DMS153 treated with DMSO at 0.1 percent for 48 hours (cell line): ENCODE results near the gene LIPA.
A peak's percentile ranks its signal among the peaks of the same experiment; 100 is the strongest.
"Not testable (repeated sequence)": the region's sequence is repeated elsewhere in the genome, so short reads cannot be mapped to it uniquely, and the experiment has no call there.

Source experiments
- DNase-seq: peaks from one replicate; lab custom pipeline; 2025; ENCODE audit not compliant: unreplicated experiment; lab: John Stamatoyannopoulos, UW

Gene LIPA

DNA sequence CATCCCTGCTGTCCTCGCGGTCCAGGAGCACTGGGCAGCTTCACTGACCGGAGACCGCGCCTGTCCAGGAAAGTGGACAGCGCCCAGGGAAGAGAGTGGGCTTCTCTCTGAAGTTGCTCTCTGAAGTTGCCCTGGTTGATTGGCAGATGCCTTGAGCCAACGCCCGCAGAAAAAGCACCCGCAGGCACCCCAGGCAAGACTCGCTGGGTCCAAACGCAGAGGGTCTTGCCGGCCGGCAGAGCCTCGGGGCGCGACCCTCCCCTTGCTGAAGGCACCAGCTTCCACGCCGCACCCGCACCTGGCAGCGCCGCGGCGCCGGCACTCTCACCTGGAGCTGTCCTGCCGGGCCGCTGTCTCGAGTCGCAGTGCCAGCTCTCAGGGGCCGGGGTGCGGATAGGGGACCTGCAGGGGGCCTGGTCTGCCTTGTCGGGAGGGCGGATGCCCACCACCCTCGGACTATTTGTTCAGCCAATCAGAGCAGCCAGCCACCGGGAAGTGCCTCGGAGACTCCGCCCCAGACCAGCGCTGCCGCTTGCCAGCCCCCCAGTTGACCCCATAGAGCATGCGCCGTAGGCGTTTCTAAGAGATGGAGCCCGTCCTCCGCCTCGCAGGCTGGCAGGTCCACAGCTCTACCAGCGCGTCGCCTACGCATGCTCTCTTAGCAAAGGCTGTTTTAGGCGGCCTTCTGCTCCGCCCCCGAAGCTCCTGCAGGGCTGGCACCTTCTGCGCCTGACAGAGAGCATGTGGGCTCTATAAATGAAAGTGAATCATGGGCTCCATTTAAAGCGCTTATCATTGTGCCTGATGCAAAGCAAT lies at the start of gene LIPA:
LIPA (minus strand) TSS at position 367 of the 816 bp plus-strand sequence. CDS start 4,127 bp downstream, outside the sequence.
- DNase-seq = peak; percentile 92

GRCh38 chr10:89301232-89301631 lies 49.7 kb upstream of the LIPA start:
- DNase-seq = no peak

DNA sequence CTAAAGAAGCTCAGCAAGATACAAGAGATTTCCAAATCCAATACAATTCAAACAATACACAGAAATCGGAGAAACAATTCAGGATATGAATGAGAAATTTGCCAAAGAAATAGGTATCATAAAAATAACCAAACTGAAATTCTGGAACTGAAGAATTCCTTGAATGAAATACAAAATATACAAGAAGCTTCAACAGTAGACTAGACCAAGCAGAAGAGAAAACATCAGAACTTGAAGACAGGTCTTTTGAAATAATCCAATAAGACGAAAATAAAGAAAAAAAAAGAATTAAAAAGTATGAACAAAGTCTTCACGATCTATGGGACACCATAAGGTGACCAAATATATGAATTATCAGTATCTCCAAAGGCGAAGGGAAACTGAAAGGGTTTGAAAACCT lies 47.5 kb upstream of the LIPA start:
- DNase-seq = no peak

DNA sequence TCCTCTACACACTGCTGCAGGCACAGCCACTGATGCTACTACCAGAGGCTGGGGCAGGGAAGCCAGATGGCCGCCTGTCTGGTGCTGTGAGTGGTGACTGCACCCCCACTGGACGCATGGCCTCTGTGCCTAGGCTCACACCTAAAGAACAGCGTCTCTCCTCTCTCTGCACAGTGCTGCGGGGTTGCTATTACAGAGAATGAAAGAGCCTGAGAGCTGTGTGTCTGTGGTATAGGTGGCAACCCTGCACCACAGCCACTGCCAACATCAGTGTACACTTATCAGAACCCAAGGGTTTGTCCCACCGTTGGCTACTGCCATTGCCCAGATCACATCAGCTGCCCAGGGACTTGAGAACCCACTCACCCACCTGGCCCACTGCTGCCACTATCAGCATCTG lies 46.2 kb upstream of the LIPA start:
- DNase-seq = no peak

DNA sequence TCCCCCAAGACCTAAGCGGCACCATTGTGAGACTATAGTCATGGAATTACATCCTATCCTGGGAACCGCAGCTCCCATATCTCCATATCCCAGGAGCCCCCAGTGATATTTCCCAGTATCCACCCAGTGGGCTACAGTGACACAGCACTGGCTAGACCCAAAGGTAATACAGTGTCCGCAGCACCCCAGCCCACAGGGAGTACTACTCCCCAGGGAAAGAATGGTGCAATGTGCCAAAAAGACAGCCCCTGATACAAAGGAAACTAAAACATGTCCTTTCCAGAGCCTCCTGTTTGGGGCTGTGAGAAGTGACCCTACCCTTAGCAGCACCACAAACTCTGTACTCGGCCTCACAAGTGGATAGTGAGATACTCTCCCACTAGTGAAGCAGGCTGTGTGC lies 45.8 kb upstream of the LIPA start:
- no peak for DNase-seq

- DNase-seq = no peak
These were observed 44.7 kb upstream of the LIPA start for GRCh38 chr10:89296220-89296648.

GRCh38 chr10:89295597-89295996 lies 44.0 kb upstream of the LIPA start:
- no peak for DNase-seq

DNA sequence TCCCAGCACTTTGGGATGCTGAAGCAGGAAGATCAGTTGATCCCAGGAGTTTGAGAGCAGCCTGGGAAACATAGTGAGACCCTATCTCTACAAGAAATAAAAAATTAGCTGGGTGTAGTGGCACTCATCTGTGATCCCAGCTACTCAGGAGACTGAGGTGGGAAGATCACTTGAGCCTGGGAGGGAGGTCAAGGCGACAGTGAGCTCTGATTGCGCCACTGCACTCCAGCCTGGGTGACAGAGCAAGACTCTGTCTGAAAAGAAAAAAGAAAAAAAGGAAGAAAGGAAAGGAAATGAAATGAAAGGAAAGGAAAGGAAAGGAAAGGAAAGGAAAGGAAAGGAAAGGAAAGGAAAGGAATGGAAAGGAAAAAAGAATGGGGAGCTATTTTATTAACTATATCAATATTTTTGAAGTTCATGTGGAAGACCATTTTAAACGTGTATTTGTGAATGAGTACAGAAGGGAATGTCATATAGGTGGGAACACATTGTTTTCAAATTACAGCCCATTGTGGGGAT lies 43.2 kb upstream of the LIPA start:
- no peak for DNase-seq

GRCh38 chr10:89285303-89285702 lies 33.7 kb upstream of the LIPA start:
- DNase-seq = not testable (repeated sequence)

DNA sequence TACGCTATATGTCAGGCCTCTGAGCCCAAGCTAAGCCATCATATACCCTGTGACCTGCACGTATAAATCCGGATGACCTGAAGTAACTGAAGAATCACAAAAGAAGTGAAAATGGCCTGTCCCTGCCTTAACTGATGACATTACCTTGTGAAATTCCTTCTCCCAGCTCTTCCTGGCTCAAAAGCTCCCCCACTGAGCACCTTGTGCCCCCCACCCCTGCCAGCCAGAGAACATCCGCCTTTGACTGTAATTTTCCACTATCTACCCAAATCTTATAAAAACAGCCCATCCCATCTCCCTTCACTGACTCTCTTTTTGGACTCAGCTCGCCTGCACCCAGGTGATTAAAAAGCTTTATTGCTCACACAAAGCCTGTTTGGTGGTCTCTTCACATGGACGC lies 33.1 kb upstream of the LIPA start:
- not testable (repeated sequence) for DNase-seq

DNA sequence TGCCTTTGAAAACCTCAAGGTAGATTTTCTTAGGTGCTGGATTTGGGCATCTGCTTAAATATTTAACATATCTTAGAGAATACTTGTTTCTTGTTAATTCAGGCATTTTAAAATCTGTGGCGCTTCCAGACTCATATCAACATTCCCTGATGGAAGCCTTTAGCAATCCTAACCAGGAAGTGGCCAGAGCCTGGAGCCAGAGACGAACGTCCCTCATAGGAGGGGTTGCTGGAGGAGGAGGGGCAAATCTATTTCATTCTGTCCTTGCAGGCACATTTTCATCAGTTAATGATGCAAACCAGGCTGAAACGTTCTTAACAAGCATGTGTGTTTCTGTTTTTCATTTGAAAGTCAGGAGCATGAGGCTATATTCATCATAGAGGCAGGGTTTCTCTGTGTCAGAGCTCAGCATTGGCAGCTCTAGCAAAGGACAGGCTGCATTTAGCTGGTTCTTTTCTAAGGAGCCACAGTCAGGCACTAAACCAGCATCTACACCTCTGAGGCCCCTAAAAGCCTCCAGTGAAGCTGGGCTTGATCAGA lies 32.4 kb upstream of the LIPA start:
- peak; percentile 75 for DNase-seq

DNA sequence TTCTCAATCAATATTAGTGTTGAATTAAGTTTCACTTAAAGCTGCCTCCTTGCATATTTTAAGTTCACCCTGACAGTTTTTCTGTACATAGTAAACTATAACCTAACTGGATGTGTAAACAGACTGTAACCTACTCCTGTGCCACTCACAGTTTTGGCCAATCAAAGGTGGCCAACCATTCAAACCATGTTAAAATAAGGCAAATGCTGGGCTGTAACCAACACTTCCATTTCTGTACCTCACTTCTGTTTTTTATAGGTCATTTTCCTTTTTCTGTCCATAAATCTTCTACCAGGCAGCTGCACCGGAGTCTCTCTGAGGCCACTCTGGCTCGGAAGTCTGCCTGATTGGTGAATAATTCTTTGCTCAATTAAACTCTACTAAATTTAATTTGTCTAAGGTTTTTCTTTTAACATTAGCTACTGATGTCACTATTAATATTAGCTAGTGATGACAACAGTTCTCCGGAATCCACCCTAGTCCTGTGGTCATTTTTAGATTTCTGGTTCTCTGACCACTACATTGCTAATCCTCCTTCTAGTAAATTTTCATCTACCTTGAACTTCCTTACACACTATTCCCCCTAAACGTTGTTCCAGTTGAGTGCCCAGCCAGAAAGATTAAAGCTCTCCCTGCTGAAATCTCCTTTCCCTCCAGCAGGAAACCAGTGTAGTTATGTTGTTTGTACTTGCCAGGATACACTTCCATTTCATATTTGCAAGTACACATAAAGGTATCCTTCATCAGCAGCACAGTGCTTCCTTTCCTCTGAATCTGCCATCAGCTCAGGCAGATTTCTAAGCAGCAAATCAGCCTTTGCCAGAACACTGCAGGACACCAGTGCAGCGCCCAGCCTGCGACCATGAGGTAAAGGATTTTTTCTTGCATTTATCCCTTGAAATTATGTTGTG lies 31.7 kb upstream of the LIPA start:
- DNase-seq = peak; percentile 75

GRCh38 chr10:89281606-89282395 lies 30.2 kb upstream of the LIPA start:
- no peak for DNase-seq

- DNase-seq = no peak
These were observed 28.9 kb upstream of the LIPA start for GRCh38 chr10:89280508-89280907.

GRCh38 chr10:89279421-89279869 lies 27.9 kb upstream of the LIPA start:
- no peak for DNase-seq

- no peak for DNase-seq
These were observed 27.4 kb upstream of the LIPA start for GRCh38 chr10:89278900-89279392.

- DNase-seq = no peak
These were observed 26.5 kb upstream of the LIPA start for GRCh38 chr10:89278034-89278535.

GRCh38 chr10:89275383-89275782 lies 23.8 kb upstream of the LIPA start:
- DNase-seq = no peak

DNA sequence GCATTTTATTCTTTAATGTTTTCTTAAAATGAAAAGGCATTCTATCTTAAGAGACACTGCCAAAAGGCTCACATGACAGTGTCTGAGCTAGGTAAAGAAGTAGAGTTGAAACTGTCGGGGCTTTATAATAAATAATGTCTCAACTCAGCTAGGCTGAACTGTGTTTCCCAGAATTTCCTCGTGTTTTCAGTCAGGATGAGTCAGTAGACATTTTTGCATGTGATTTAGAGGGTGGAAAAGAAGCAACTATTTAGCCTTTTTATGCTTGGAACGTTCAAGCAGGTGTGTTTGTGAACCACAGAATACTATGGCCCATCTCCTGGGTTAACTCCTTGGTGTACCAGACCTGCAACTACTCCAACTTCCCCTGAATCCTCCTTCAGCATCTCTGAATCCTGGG lies 23.4 kb upstream of the LIPA start:
- no peak for DNase-seq

DNA sequence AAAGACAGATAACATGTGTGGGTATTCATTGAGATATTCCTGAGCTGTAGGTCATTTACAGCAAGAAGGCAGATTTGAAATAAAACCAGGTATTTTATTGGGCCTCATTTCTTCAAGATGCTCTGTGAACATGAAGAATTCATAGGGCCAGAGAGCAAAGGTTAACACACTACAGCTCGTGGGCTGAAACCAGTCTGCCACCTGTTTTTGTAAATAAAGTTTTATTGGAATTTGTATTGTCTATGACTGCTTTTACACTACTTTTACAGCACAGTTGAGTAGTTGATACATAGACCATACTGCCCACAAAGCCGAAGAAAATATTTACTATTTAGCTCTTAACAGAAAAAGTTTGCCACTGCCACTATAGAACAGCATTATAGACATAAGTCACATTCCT lies 22.1 kb upstream of the LIPA start:
- no peak for DNase-seq
